Naive thymus-derived CD4-positive, alpha-beta T cell (primary cell): ENCODE measurements around the gene DACH1. TPM values are rescaled to one million over a fixed set of nuclear protein-coding genes. Genes with fewer than 3 reads are reported as not detected.
A peak's percentile ranks its signal among the peaks of the same experiment; 100 is the strongest.

Experiments
- ATAC-seq: fragments of 150-1000 bp; cut with Tn5 transposase; 2 replicates; pipeline ENCODE4 v1.10.0; 2021; ENCODE audit warnings: mild to moderate bottlenecking, moderate library complexity
- CTCF ChIA-PET: fragments of 350-600 bp; sonication (Branson Sonifier 250); formaldehyde crosslinking; loops from one replicate; lab custom pipeline; 2021; ENCODE audit warnings: antibody characterized with exemption; lab: Charles Lee
- POLR2A ChIA-PET: fragments of 350-600 bp; sonication (Branson Sonifier 250); formaldehyde crosslinking; loops from one replicate; lab custom pipeline; 2021; ENCODE audit warnings: antibody characterized with exemption, inconsistent platforms; lab: Charles Lee
- DNase-seq, 9 donors: peaks; one replicate each; pipeline versions ENCODE4 v3.0.0 to v3.0.0-alpha.2; 2020 to 2022; ENCODE audit warnings: mixed read lengths in 1 of 9
- H3K27ac ChIP-seq: one replicate; pipeline ENCODE4 v1.7.0; 2013; ENCODE audit warnings: mild to moderate bottlenecking, low read depth, low read length, moderate library complexity
- H3K27me3 ChIP-seq, 2 donors: one replicate each; pipeline ENCODE4 v1.7.0; 2013; ENCODE audit warnings: low read length in 2 of 2, mild to moderate bottlenecking in 2 of 2, moderate library complexity in 2 of 2; ENCODE audit not compliant: control insufficient read depth in 2 of 2, insufficient read depth in 2 of 2
- H3K36me3 ChIP-seq, 3 experiments: 1 replicate in 2 of 3; 2 replicates in 1 of 3; pipeline ENCODE4 v1.7.0; 2013; ENCODE audit warnings: low read length in 3 of 3, mild to moderate bottlenecking in 3 of 3, moderate library complexity in 1 of 3; ENCODE audit not compliant: insufficient read depth in 3 of 3, control insufficient read depth in 2 of 3
- H3K4me1 ChIP-seq, 2 donors: one replicate each; pipeline ENCODE4 v1.7.0; 2013; ENCODE audit warnings: low read length in 2 of 2, mild to moderate bottlenecking in 2 of 2, moderate library complexity in 1 of 2; ENCODE audit not compliant: control insufficient read depth in 2 of 2, insufficient read depth in 2 of 2
- H3K4me3 ChIP-seq: 2 replicates; pipeline ENCODE4 v1.7.0; 2013; ENCODE audit warnings: mild to moderate bottlenecking, low read length
- H3K9me3 ChIP-seq, 3 experiments: 1 replicate in 2 of 3; 2 replicates in 1 of 3; pipeline ENCODE4 v1.7.0; 2013; ENCODE audit warnings: low read length in 3 of 3; ENCODE audit not compliant: control insufficient read depth in 2 of 3
- H3K27ac Mint-ChIP-seq, 9 donors: one replicate each; pipeline ENCODE4 v1.8.0; 2020 to 2022; ENCODE audit warnings: mixed read lengths in 9 of 9, mild to moderate bottlenecking in 8 of 9, moderate library complexity in 5 of 9, inconsistent platforms in 2 of 9
- H3K27me3 Mint-ChIP-seq, 5 donors: one replicate each; pipeline ENCODE4 v1.8.0; 2021 to 2022; ENCODE audit warnings: mixed read lengths in 5 of 5, mild to moderate bottlenecking in 1 of 5
- H3K36me3 Mint-ChIP-seq, 5 donors: one replicate each; pipeline ENCODE4 v1.8.0; 2020 to 2022; ENCODE audit warnings: mixed read lengths in 5 of 5, mild to moderate bottlenecking in 3 of 5, inconsistent platforms in 1 of 5
- H3K4me1 Mint-ChIP-seq, 7 donors: one replicate each; pipeline ENCODE4 v1.8.0; 2020 to 2022; ENCODE audit warnings: mixed read lengths in 7 of 7, mild to moderate bottlenecking in 3 of 7, inconsistent platforms in 1 of 7
- H3K4me3 Mint-ChIP-seq, 10 donors: one replicate each; pipeline ENCODE4 v1.8.0; 2020 to 2022; ENCODE audit warnings: mild to moderate bottlenecking in 10 of 10, mixed read lengths in 10 of 10, moderate library complexity in 6 of 10, inconsistent platforms in 2 of 10
- H3K9me3 Mint-ChIP-seq, 11 donors: one replicate each; pipeline ENCODE4 v1.8.0; 2020 to 2022; ENCODE audit warnings: mixed read lengths in 11 of 11, mild to moderate bottlenecking in 4 of 11, inconsistent platforms in 1 of 11, moderate library complexity in 1 of 11
- intact Hi-C, 2 donors: fragments of 100-400 bp; cut with micrococcal nuclease; formaldehyde crosslinking; loops; one replicate each; pipeline ENCODE4 v1.15.1; 2023
- polyA plus RNA-seq, 2 donors: library from polyadenylated mRNA; unstranded; fragments of 300-500 nt; fragmentation: Illumina TruSeq; gene quantifications; one replicate each; pipeline ENCODE4 v1.2.3, GENCODE V29; 2021
- total RNA-seq, 6 experiments: library from RNA in 5 of 6; stranded (reverse) in 5 of 6; gene quantifications; 1 replicate in 5 of 6; 2 replicates in 1 of 6; pipeline ENCODE4 v1.2.3 and lab custom pipeline; 2021 to 2026

DACH1 gene
- total and polyA plus RNA-seq, 7 experiments from 2014 or later, result 0.20 to 1.7 (median 0.57) TPM; not detected in 1

DNA sequence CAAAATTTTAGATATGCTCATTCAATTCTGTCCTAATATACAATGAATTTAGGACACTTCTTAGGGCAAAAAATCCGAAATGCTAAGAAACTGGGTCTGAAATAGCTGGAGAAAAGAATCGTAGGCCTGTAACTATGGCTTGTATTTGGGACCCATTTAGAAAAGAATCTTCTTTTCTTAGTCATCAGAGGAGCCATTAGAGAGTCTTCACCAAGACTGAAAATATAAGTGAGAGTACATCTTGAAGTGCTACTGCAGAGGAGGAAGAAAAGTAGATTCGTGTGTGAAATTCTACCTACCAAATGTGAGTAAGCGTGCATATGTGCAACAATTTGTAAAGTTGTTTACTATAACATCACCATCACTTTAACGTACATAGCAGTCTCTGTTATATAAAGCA lies 8.8 kb upstream of the DACH1 start:
- H3K27ac ChIP-seq, result no peak overlapping the region
- H3K27me3 ChIP-seq, result no peaks in the 10 kb centered on the region
- no peaks in the 10 kb centered on the region for H3K9me3 ChIP-seq
- H3K27me3 Mint-ChIP-seq, result peaks cover 0 to 15% (median 0%) of the 10 kb centered on the region in 5 donors
- H3K4me1 Mint-ChIP-seq, result peaks cover 0 to 12% (median 3%) of the 10 kb centered on the region in 7 donors
- no peak overlapping the region for H3K27ac Mint-ChIP-seq
- no peak overlapping the region for H3K4me3 ChIP-seq
- H3K4me1 ChIP-seq, result no peaks in the 10 kb centered on the region
- DNase-seq, result no peak
- no peaks in the 10 kb centered on the region for H3K36me3 ChIP-seq
- ChIA-PET POLR2A (no interaction called here), CTCF (no interaction called here)
- H3K4me3 Mint-ChIP-seq, result no peak overlapping the region
- intact Hi-C loops, result loop anchor here in 1 of 2 donors (5.0 kb wide), 1 partner anchor 634 kb away; no protein-coding TSS in a partner anchor
- no peaks in the 10 kb centered on the region for H3K36me3 Mint-ChIP-seq
- peaks cover 0 to 2% (median 0%) of the 10 kb centered on the region in 11 donors for H3K9me3 Mint-ChIP-seq
- ATAC-seq, result no peak

DNA sequence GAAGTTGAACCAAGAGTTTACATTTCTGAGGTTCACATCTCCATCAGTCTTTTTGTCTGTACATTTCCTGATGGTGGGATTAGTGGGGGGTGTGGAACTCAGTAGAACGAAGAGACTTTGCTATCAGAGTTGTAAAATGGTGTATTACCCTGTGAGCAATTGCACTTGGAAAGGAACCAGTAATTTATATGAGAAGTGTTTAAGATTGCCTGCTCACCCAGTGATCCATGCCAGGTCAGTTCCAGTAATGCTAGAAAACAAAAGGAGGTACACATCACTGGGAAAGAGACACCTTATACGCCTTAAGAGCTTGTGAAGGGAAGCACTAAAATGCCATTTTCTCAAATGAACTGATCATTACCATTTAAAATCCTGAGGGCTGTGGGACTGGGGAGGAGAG lies 7.5 kb upstream of the DACH1 start:
- Mint-ChIP-seq H3K9me3 (no peaks in the 10 kb centered on the region), H3K4me3 (no peak overlapping the region), H3K27me3 (peaks cover 4 to 26% (median 5%) of the 10 kb centered on the region in 5 donors), H3K27ac (no peak overlapping the region), H3K4me1 (peaks cover 0 to 12% (median 3%) of the 10 kb centered on the region in 7 donors), H3K36me3 (no peaks in the 10 kb centered on the region)
- intact Hi-C loops, result no loop called here
- no peak overlapping the region for H3K27ac ChIP-seq
- ChIA-PET POLR2A (no interaction called here), CTCF (no interaction called here)
- H3K9me3 ChIP-seq, result no peaks in the 10 kb centered on the region
- H3K36me3 ChIP-seq, result no peaks in the 10 kb centered on the region
- ATAC-seq (no peak), DNase-seq (no peak)
- H3K27me3 ChIP-seq, result no peaks in the 10 kb centered on the region
- no peaks in the 10 kb centered on the region for H3K4me1 ChIP-seq
- H3K4me3 ChIP-seq, result no peak overlapping the region

DNA sequence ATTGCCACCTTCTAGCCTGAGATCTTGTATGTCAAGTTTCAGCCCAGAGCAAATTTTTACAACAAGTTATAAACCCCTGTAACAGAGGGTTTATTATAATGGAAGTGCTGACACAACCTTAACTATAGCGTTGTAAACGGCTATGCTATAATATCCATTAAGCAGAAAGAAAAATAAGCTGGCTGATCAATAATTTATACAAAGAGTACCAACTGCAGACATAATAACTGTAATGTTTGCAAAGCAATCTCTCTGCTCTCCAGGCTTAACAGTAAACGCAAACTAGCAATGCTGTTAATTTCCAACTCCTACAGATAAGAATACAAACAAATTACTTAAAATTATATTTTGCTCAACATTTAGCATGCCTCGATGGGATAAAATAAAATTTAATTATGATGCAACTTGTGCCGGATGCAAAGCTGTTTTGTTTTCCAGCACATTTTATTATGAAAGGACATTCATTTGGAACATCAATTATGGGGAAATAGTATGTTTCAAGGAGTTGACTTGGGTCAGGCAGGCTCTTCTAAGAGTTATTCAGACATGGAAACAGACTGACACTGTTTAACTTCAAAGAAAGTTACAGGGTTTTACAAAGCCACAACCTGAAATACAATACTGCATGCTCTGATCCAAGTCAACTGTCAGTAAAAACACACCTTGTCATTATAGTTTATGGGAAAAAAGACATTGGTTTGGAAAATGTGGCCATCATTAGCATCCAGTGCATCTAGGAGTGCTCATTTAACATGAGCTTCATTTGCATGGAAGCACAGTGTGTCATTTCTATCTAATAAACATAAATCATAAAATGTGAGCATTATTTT lies 6.6 kb upstream of the DACH1 start:
- no peak for ATAC-seq
- H3K27ac Mint-ChIP-seq, result no peak overlapping the region

DNA sequence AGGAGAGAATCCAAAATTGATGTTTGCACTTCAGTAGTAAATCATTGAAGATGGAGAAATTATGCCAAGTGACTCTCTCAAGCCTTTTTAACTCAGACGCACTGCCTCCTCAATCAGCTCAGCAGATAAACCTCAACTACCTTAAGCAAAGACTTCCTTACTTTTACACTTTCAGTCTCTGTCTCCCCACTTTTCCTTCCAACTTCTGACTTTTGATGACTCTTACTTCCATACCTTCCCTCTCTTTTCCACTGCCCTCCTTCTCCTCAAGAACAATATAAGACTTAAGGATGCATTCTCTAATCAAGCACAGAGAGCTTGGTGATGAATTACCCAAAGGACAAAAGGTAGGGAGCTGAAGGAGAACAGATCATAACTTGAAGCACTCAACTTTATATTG lies 4.8 kb upstream of the DACH1 start:
- ChIA-PET CTCF (no interaction called here), POLR2A (no interaction called here)
- Mint-ChIP-seq H3K4me3 (no peak overlapping the region), H3K9me3 (peaks cover 0 to 6% (median 0%) of the 10 kb centered on the region in 11 donors), H3K27me3 (peaks cover 17 to 49% (median 28%) of the 10 kb centered on the region in 5 donors), H3K4me1 (peaks cover 5 to 19% (median 12%) of the 10 kb centered on the region in 7 donors), H3K27ac (peak overlapping the region in 1 of 9 donors; percentile 76), H3K36me3 (no peaks in the 10 kb centered on the region)
- Histone ChIP-seq H3K27me3 (no peaks in the 10 kb centered on the region), H3K36me3 (no peaks in the 10 kb centered on the region), H3K4me3 (no peak overlapping the region), H3K27ac (no peak overlapping the region), H3K9me3 (no peaks in the 10 kb centered on the region), H3K4me1 (no peaks in the 10 kb centered on the region)
- DNase-seq, result no peak
- ATAC-seq, result no peak
- intact Hi-C loops, result no loop called here

More for the DNA sequence above, 6.6 kb upstream of the DACH1 start:
- CTCF ChIA-PET, result no interaction called here
- POLR2A ChIA-PET, result no interaction called here
- peaks cover 0 to 3% (median 0%) of the 10 kb centered on the region in 11 donors for H3K9me3 Mint-ChIP-seq
- H3K27ac ChIP-seq, result no peak overlapping the region
- no peak overlapping the region for H3K4me3 ChIP-seq
- H3K36me3 ChIP-seq, result no peaks in the 10 kb centered on the region
- H3K36me3 Mint-ChIP-seq, result no peaks in the 10 kb centered on the region
- no peaks in the 10 kb centered on the region for H3K27me3 ChIP-seq
- intact Hi-C loops, result no loop called here
- peaks cover 0 to 8% (median 3%) of the 10 kb centered on the region in 7 donors for H3K4me1 Mint-ChIP-seq
- no peaks in the 10 kb centered on the region for H3K4me1 ChIP-seq
- H3K9me3 ChIP-seq, result no peaks in the 10 kb centered on the region
- DNase-seq, result no peak
- no peak overlapping the region for H3K4me3 Mint-ChIP-seq
- H3K27me3 Mint-ChIP-seq, result peaks cover 4 to 34% (median 12%) of the 10 kb centered on the region in 5 donors

DNA sequence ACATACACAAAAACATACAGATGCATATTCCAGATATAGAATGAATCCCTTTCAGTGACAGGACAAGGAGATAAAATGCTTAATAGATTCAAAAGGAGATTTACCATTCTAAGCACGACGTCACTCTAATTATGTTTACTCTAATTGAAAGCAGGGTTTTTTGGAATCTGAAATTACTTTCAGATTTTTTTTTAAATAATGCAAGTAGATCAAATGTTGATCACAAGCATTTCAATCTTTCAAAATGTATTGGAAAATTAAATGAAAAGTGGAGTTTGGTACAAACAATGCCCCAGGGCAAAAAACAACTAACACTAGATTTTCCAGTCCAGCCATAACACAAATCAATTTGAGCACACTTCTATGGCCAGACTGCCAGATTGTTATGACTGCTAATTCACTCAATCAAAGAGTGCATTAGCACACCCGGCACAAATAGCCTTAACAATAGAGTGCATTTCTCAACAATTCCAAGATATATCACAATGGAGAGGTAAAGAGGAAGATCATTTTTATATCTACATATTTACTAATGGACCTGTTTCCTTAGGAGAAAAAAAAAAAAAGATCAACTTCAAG lies 4.3 kb upstream of the DACH1 start:
- intact Hi-C loops, result no loop called here
- Histone ChIP-seq H3K4me1 (no peaks in the 10 kb centered on the region), H3K27me3 (no peaks in the 10 kb centered on the region), H3K9me3 (no peaks in the 10 kb centered on the region), H3K36me3 (no peaks in the 10 kb centered on the region), H3K4me3 (no peak overlapping the region), H3K27ac (no peak overlapping the region)
- no peak for DNase-seq
- no peak overlapping the region for H3K27ac Mint-ChIP-seq
- ChIA-PET POLR2A (no interaction called here), CTCF (no interaction called here)
- no peaks in the 10 kb centered on the region for H3K36me3 Mint-ChIP-seq
- H3K9me3 Mint-ChIP-seq, result peaks cover 0 to 6% (median 0%) of the 10 kb centered on the region in 11 donors
- H3K4me1 Mint-ChIP-seq, result peaks cover 6 to 17% (median 12%) of the 10 kb centered on the region in 7 donors
- no peak overlapping the region for H3K4me3 Mint-ChIP-seq
- H3K27me3 Mint-ChIP-seq, result peaks cover 20 to 54% (median 33%) of the 10 kb centered on the region in 5 donors
- ATAC-seq, result no peak

DNA sequence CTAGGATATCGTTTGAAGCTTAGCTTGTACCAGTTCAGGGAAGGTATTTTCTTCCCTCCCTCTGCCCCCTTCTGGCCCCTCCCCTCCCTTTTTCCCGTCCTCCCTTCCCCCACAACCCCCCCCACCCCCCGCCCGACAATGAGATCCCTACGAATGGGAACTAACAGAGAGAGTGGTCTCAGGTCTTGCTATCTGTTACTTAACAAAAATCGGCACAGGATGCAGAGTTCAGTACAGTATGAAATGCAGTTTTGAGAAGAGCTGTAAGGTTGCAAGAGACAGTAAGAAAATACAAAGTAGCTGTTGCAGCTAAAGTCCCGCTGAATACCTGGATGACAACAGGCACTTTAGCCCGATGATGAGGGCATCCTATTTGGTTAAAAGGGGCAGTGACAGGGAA lies 3.1 kb upstream of the DACH1 start:
- H3K9me3 ChIP-seq, result no peaks in the 10 kb centered on the region
- H3K9me3 Mint-ChIP-seq, result peaks cover 0 to 6% (median 0%) of the 10 kb centered on the region in 11 donors
- no peaks in the 10 kb centered on the region for H3K36me3 ChIP-seq
- intact Hi-C loops, result no loop called here
- H3K36me3 Mint-ChIP-seq, result no peaks in the 10 kb centered on the region
- no peak overlapping the region for H3K4me3 ChIP-seq
- peaks cover 6 to 18% (median 12%) of the 10 kb centered on the region in 7 donors for H3K4me1 Mint-ChIP-seq
- no peak overlapping the region for H3K27ac ChIP-seq
- no peak overlapping the region for H3K4me3 Mint-ChIP-seq
- no peak for ATAC-seq
- H3K27me3 ChIP-seq, result no peaks in the 10 kb centered on the region
- peak overlapping the region in 1 of 9 donors; percentile 58 for H3K27ac Mint-ChIP-seq
- ChIA-PET POLR2A (no interaction called here), CTCF (no interaction called here)
- peaks cover 20 to 59% (median 33%) of the 10 kb centered on the region in 5 donors for H3K27me3 Mint-ChIP-seq
- no peaks in the 10 kb centered on the region for H3K4me1 ChIP-seq
- no peak for DNase-seq
